ENCODE data around the gene PDPK1.

Gene PDPK1

DNA sequence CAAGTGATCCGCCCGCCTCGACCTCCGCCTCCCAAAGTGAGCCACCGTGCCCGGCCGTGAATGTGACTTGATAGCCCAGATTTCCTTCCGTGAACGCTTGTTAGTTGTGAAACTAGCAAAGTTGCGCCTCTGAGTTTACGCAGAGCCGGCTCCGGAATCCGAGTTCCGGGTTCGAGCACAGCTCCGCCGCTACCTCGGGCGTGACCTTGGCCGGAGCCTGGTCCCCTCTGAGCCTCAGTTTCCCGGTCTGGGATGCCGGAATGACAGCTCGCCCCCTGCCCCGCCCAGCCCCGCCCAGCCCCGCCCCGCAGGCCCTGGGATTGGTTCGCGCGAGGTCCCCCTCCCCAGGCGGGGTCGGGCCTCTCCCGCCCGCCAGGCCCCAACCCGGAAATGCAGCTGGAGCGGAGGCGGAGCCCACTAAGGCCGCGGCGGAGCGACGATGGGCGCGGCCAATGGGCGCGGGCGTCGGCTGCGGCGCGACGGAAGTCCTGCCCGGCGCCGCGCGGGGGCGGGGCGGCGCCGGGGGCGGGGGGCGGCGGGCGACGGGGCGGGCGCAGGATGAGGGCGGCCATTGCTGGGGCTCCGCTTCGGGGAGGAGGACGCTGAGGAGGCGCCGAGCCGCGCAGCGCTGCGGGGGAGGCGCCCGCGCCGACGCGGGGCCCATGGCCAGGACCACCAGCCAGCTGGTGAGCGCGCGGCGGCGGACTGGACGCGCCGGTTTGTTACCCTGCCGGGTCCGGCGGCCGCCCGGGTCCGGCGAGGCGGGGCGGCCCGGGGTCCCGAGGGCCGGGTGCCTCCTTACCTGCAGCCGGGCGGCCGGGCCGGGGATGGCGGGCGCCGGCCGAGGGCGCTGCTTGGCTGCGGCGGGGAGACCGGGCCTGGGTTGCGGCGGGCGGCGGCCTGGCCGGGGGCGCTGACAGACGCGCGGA is at the start of gene PDPK1:
TSS of gene PDPK1 (plus strand) at position 571 of the 929 bp plus-strand sequence. CDS start at position 663, 92 bp downstream.
- peak; percentile 95 for DNase-seq (ENCODE audit: low read depth)

DNA sequence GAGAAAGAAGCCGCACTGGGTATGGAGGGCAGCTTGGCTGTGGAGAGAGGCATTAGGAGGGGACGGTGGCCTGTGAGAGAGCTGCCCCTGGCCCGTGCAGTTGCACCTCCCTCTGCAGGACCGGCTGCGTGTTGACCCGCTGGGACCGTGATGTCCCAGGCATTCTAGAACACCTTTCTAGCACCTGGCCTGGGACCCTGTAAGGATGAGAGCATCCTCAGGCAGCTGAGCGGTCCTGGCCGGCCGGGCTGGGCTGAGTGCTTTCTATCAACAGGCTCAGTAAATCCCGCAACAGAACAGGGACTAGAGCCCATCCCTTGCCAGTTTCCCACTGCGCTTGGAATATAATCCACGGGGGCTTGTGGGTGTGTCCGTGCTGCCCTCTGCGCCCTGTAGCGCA is 48.2 kb upstream of the PDPK1 start:
- DNase-seq (ENCODE audit: low read depth) = no peak

DNA sequence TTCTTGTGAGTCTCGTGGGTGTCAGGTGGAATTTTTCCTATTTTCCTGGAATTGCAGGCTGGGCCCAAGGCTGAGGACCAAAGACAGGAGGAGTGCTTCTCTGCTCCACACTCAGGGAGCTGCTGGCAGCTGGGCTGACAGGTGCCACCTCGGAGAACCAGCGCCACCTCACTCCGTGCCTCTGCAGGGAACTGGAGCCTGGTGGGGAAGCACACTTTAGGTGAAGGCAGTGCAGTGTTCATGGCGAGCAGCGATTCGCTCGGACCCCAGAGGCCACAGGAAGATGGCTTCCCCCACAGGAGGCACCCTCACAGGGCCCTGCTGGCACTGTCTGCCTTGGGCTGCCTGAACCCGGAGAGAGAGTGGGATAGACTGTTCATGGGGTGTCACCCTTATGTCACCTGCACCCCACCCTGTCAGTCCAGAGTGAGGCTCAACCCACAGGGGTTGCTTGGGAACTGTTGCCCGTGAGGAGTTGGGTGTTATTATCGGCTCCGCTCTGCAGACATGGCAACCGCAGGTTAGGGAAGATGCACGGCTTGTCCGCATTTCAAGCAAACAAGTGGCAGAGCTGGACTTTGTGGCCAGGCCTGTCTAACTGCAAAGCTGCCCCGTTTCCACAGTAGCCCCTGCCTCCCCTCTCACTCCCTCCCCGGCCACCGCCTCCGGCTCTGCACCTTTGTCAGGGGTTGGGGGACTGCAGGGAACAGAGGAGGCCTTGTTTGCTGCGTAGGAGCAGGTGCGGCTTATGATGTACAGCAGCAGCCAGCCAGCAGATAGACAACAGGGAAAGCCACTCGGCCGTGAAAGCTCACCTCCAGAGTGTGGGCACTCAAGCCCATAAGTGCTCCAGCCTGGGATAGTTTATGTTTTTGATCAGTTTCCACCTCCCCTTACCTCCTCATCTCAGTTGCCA is 47.4 kb upstream of the PDPK1 start:
- DNase-seq (ENCODE audit: low read depth) = no peak

DNA sequence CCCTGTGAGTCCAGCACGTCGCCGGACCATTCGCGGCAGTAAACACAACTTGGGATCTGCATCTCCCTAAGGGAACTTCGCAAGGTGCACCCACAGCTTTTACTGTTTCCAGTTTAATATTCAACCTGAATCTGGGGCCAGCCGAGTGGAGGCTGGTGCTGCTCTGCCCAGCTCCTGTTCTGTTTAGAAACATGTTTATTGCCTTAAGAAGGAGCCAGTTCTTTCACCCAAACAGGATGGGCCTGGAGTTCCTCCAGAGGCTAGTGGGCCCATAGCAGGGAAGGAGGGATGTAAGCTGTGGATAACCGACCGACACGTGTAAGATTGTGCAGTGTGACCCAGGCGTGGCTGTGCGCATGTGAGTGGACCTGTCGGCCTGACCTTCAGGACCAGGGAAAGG is 45.5 kb upstream of the PDPK1 start:
- DNase-seq (ENCODE audit: low read depth) = no peak

DNA sequence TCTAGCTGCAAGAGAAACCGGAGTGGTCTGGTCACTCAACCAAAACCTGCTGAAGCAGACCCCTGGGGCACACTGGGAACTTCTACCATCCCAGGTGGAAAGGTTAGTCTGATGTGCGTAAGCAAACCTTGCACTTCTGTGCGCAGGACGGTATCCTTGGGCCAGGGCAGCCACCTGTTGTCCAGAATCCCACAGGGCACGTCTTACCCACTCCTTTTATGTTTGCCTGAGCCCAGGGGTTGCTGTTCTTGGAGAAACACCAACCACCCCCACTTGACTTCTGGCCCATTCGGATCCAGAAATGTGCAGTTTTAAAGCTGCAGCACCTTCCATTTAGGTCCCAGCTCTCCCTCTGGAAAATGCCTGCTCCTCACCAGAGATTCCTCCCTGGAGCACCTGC is 44.2 kb upstream of the PDPK1 start:
- DNase-seq (ENCODE audit: low read depth) = no peak

DNA sequence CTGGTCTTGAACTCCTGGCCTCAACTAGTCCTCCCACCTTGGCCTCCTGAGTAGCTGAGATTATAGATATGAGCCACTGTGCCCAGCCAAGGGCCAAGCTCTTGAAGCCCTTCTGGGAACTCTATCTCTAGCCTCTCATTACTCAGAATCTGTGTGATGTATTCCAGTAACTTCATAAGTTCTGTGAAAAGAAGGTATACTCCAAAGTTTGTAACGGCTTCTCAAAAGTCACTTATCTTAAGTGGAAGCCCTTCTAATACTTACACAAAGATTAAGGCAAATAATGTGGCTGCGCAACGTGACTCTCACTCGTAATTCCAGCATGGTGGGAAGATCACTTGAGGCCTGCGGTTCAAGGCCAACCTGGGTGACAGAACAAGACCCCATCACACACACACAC is 43.2 kb upstream of the PDPK1 start:
- DNase-seq (ENCODE audit: low read depth) = no peak

DNA sequence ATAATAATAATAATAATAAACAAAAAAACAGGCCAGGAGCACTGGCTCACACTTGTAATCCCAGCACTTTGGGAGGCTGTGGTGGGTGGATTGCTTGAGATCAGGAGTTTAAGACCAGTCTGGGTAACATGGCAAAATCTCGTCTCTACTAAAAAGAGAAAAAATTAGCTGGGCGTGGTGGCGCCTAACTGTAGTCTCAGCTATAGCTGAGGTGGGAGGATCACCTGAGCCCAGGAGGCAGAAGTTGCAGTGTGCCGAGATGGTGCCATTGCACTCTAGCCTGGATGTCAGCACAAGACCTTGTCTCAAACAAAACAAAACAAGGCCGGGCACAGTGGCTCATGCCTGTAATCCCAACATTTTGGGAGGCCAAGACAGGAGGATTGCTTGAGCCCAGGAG is 42.8 kb upstream of the PDPK1 start:
- no peak for DNase-seq (ENCODE audit: low read depth)

DNA sequence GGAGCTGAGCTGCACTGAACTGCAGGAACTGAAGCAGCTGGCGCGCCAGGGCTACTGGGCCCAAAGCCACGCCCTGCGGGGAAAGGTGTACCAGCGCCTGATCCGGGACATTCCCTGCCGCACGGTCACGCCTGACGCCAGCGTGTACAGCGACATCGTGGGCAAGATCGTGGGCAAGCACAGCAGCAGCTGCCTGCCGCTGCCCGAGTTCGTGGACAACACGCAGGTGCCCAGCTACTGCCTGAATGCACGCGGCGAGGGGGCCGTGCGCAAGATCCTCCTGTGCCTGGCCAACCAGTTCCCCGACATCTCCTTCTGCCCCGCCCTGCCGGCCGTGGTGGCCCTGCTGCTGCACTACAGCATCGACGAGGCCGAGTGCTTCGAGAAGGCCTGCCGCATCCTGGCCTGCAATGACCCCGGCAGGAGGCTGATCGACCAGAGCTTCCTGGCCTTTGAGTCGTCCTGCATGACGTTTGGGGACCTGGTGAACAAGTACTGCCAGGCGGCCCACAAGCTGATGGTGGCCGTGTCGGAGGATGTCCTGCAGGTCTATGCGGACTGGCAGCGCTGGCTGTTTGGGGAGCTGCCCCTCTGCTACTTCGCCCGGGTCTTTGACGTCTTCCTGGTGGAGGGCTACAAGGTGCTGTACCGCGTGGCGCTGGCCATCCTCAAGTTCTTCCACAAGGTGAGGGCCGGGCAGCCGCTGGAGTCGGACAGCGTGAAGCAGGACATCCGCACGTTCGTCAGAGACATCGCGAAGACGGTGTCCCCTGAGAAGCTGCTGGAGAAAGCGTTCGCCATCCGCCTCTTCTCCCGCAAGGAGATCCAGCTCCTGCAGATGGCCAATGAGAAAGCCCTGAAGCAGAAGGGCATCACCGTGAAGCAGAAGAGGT is 41.4 kb upstream of the PDPK1 start:
- no peak for DNase-seq (ENCODE audit: low read depth)

DNA sequence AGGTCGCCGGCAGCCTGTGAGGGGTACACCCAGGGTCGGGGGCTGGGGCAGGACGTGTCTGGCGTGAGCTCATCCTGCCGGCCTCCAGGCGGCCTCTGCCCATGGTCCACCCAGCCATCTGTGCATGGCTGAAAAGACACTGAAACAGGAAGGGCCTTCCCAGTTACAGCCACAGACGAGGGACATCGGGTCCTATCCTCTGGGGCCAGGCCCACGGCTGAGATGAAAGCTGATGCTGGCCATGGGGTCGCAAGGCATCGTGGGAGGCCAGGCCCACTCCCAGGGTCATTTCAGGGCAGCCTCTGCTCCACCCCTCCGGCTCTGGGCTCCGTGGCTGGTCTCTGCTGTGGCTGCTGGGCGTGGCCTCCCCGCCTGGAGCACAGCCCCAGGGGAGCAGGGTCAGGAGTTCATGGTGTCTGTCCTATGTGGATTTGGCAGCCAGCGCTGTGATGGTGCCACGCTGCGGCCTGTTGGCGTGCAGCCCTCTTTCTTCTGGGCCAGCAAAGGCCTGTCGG is 40.6 kb upstream of the PDPK1 start:
- peak; percentile 18 for DNase-seq (ENCODE audit: low read depth)

DNA sequence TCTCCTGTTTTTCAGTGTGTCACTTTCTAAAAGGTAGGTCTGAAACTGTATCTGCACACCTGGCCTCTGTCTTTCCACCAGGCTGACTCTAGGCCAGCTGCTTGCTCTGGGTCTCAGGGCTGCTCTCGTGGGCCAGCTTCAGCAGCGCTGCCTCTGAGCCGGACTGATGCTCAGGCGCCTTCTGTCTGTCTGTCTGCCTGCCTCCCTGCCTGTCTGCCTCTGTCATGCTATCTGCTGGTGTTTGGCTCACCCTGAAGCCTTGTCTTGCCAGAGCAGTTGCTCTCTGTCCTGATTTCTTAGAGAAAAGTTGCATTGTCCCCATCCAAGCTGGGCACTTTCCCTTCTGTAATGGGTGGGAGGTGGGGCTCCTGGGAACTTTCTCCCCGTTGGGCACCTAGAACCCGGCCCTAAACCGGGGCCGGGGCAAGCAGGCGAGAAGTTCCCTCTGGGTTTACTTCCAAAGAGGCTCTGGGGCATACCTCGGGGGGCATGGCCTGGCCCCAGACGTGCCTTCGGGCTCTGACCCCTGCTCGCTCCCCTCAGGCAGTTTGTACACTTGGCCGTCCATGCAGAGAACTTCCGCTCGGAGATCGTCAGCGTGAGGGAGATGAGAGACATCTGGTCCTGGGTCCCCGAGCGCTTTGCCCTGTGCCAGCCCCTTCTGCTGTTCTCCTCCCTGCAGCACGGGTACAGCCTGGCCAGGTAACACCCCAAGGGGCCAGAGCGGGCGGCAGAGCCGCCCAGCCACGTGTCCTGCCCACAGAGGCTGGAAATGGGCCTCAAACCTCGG is 39.9 kb upstream of the PDPK1 start:
- DNase-seq (ENCODE audit: low read depth) = no peak

DNA sequence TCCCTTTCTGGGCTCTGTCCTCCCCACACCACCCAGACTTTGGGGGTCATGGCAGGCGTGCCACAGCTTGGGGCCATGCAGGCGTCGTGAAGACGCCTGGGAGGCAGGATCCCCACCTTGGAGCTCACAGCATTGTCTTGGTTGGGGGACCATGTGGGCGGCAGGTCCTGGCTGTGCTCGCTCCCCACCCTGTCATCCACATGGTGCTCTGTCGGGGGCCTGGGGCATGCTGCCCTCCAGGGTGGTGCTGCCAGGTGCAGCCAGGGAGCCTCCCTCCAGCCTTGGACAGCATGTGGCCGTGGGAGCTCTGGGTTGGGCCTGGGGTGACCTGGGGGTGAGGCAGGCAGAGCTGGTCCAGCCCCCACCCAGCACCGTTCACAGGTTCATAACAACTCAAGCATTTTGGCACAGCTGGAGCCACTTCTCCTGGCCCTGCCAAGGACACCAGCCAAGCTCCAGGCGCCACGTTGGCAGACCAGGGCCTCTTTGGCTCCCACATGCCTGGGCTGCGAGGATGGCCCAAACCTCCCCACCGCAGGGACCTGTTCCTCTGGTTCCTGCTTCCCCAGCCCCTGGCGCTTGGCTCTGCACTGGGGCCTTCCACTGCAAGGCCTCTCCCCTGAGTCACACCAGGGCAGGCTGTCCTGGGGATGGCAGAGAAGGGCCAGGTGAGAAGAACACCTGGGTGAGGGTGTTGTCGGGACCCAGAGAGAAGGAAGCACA is 39.1 kb upstream of the PDPK1 start:
- DNase-seq (ENCODE audit: low read depth) = no peak

DNA sequence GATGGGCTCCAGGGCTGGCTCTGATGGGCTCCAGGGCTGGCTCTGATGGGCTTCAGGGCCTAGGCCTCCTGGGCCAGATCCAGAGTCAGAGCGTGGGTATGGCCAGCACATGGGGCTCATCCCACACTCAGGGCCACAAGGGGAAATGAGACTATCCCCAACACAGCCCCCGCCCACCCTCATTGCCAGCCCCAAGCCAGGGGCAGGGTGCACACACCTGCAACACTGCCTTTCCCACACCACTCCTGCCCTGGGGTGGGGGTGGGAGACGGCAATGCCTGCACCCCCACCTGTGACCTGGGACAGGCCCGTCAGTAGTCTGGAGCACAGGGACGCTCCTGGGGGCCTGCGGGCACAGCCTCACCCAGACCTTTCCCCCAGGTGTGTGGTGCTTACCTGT is 38.4 kb upstream of the PDPK1 start:
- no peak for DNase-seq (ENCODE audit: low read depth)

DNA sequence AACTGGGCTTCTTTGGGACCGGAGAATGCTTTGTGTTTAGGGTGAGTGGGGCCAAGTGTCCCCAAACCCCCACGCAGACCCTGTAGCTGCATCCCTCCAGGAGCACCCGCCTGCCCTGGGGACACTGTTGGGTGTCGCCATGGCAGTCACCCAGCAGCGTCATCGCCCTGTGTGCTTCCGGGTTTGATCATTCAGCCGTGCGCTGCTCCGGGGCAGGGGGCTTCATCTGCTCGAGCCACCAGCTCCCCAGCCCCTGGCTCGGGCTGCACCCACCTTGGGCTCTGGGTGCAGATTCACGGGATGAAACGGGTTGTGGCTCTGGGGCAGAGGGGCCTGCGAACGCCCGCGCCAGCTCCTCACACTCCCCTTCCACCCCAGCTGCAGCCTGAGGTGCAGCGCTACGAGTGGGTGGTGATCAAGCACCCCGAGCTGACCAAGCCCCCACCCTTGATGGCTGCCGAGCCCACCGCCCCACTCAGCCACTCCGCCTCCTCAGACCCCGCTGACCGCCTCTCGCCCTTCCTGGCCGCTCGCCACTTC is 37.9 kb upstream of the PDPK1 start:
- DNase-seq (ENCODE audit: low read depth) = no peak

DNA sequence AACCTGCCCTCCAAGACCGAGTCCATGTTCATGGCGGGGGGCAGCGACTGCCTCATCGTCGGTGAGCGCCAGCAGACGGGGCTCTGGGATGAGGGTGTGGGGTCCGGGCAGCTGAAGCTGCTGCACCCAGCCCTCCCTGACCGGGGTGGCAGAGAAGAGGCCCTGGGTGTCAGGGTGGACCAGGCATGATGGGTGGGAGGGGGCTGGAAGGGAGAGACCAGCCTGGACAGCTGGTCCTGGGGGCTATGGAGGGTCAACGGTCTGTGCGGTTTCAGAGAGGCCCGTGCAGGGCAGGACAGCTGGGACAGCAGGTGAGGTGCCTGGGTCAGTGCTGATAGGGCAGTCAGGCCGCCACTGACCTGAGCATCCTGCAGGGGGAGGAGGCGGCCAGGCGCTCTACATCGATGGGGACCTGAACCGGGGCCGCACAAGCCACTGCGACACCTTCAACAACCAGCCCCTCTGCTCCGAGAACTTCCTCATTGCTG is 37.3 kb upstream of the PDPK1 start:
- DNase-seq (ENCODE audit: low read depth) = no peak

DNA sequence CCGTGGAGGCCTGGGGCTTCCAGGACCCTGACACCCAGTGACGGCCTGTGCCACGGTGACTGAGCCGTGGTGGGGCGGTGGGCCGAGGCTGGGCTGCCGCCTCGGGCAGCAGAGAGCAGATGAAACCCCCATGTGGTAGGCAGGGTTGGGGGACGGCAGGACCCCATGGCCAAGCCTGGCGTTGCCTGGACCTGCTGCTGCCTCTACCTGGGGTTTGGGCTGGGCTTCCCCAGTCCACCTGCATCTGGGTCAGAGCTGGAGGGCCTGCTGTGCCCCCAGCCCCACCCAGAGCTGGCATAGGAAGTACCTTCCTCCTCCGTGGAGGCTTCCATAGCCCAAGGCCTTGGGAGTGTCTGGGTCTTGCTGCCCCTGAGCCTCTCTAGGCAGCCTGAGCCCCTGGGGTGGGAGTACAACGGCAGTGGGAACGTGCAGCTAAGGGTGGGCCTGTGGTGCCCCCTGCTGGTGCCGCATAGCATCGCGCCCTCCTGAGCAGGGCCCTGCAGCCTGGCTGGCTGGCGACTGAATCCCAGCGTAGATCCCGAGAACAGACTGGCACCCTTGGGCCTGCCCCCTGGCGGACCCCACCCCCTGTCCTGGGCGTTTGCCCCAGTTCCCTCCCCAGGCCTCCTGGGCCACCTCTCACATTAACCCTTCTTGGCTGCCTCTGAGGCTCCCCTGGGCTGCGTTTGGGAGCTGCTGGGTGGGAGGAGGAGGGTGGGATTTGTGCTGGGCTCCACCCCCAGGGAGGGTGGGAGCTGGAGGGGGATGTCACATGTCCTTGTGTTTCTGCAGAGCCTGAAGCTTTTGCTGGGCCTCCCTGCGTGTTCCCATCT is 36.7 kb upstream of the PDPK1 start:
- peak; percentile 64 for DNase-seq (ENCODE audit: low read depth)

DNA sequence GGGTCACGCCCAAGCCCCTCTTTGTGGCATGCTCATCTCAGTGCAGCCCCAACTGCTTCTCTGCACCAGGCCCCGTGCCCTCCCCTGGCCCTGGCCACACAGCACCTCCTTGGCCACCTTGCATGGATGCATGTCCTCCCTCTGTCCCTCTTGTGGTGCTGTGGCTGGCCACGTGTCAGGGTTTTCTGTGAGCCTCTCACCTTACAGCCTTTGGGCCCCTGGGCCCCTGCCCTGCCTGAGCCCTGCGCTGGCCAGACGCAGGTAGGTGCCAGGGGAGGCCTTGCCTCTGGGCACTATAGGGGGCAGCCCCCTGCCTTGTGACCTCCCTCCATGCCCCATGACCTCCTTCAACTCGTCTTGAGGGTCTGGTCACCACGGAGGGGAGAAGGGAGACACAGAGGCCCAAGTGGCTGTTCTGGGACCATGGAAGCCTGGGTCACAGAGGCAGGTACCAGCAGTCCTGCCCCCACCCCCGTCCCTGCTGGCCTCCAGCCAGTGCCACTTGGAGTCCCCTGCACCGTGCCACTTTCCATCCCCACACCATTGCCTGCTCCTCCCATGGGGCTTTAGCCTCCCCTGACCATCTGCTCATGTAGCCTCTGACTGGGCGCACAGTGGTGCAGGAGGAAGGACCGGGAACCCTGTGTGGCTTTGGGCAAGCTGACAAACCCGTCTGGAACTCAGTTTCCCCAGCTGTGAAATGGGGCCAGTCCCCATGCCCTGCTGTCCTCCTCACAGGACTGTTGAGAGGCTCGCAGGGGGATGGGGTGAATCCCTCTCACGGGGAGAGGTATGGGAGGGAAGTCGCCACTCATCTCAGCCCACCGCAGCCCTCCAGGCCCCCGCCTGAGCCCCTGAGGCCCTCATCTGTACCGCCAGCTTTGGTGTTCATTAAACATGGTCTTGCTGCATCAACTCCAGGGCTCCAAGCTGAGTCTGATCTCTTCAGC is 35.6 kb upstream of the PDPK1 start:
- DNase-seq (ENCODE audit: low read depth) = no peak

DNA sequence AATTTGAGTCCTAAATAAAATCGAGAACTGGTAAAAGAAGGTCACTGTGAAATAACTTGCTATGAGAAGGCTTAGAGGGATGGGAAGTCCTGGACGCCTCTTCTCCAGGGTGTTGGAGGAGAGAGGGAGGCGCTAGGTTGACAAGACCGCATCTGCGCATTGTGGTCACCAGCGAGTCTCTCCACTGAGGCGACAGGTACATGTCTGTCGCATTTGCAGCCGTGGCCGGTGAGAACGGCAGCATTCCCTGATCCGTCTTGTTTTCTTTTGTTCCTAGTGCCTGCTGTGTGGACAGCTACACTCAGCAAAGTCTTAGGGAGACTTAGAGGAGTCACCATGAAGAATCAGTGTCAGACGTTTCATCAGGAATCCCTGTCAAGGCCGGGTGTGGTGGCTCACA is 32.1 kb upstream of the PDPK1 start:
- DNase-seq (ENCODE audit: low read depth) = no peak
